Activated CD4-positive, alpha-beta T cell treated with anti-CD3 and anti-CD28 coated beads for 24 hours (primary cell): ENCODE measurements around the gene C16orf87.

Experiments used
- DNase-seq, 2 donors: peaks; one replicate each; pipeline ENCODE4 v3.0.0-alpha.2; 2020; ENCODE audit warnings: low read depth in 2 of 2

The C16orf87 gene

GRCh38 chr16:46757339-46758050 is 73.5 kb downstream of the C16orf87 start:
- no peak for DNase-seq

- no peak for DNase-seq
Measured at GRCh38 chr16:46756772-46757171, 74.2 kb downstream of the C16orf87 start.

- DNase-seq, result no peak
Measured at GRCh38 chr16:46753015-46753414, 78.0 kb downstream of the C16orf87 start.

GRCh38 chr16:46751381-46751780 is 79.6 kb downstream of the C16orf87 start:
- no peak for DNase-seq

- no peak for DNase-seq
Measured at GRCh38 chr16:46748775-46749705, 81.9 kb downstream of the C16orf87 start.

- no peak for DNase-seq
Measured at GRCh38 chr16:46747777-46748651, 83.0 kb downstream of the C16orf87 start, which contains the start of gene MYLK3. MYLK3 (minus strand) TSS chr16:46748344; CDS start chr16:46748193, 151 bp downstream.

GRCh38 chr16:46746821-46747776 is 83.9 kb downstream of the C16orf87 start:
- no peak for DNase-seq
